PC-3 (cell line): Measurements from ENCODE around the gene SMIM32.

Experiments
- EZH2 ChIP-seq: fragments of 300-600 bp; sonication (generic); IDR thresholded peaks from one replicate; pipeline ENCODE4 v1.6.1; 2017; ENCODE audit warnings: antibody characterized with exemption, mild to moderate bottlenecking, low read length; ENCODE audit not compliant: unreplicated experiment
- TF ChIP-seq, protein P1 (sequence below): fragments of 300-600 bp; sonication (generic); conservative IDR thresholded peaks from 2 replicates; pipeline ENCODE4 v1.5.1; 2017; ENCODE audit warnings: antibody characterized with exemption, low read depth, mild to moderate bottlenecking, low read length

GRCh38 chr5:136236479-136237083 is 43.6 kb upstream of the SMIM32 start:
- TF ChIP-seq EZH2: no peak
- TF ChIP-seq, protein P1, sequence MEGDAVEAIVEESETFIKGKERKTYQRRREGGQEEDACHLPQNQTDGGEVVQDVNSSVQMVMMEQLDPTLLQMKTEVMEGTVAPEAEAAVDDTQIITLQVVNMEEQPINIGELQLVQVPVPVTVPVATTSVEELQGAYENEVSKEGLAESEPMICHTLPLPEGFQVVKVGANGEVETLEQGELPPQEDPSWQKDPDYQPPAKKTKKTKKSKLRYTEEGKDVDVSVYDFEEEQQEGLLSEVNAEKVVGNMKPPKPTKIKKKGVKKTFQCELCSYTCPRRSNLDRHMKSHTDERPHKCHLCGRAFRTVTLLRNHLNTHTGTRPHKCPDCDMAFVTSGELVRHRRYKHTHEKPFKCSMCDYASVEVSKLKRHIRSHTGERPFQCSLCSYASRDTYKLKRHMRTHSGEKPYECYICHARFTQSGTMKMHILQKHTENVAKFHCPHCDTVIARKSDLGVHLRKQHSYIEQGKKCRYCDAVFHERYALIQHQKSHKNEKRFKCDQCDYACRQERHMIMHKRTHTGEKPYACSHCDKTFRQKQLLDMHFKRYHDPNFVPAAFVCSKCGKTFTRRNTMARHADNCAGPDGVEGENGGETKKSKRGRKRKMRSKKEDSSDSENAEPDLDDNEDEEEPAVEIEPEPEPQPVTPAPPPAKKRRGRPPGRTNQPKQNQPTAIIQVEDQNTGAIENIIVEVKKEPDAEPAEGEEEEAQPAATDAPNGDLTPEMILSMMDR: no peak
